ENCODE results near the gene SIGLEC1.

SIGLEC1 gene

GRCh38 chr20:3679749-3680700, 32.4 kb downstream of the SIGLEC1 start:
- DNase-seq (ENCODE audit: low read depth): peak; percentile 43

- no peak for DNase-seq (ENCODE audit: low read depth)
These were observed 33.3 kb downstream of the SIGLEC1 start for GRCh38 chr20:3678856-3679720.

- DNase-seq (ENCODE audit: low read depth): no peak
These were observed 34.2 kb downstream of the SIGLEC1 start for GRCh38 chr20:3678198-3678597.

- peak; percentile 22 for DNase-seq (ENCODE audit: low read depth)
These were observed 34.7 kb downstream of the SIGLEC1 start for GRCh38 chr20:3677733-3678132.

- no peak for DNase-seq (ENCODE audit: low read depth)
These were observed 37.2 kb downstream of the SIGLEC1 start for GRCh38 chr20:3674995-3675900.

GRCh38 chr20:3674447-3674846, 38.0 kb downstream of the SIGLEC1 start:
- no peak for DNase-seq (ENCODE audit: low read depth)

GRCh38 chr20:3673221-3674070, 39.0 kb downstream of the SIGLEC1 start:
- no peak for DNase-seq (ENCODE audit: low read depth)

GRCh38 chr20:3672547-3673171, 39.7 kb downstream of the SIGLEC1 start:
- DNase-seq (ENCODE audit: low read depth): no peak

GRCh38 chr20:3671986-3672546, 40.3 kb downstream of the SIGLEC1 start:
- DNase-seq (ENCODE audit: low read depth): no peak

- DNase-seq (ENCODE audit: low read depth): no peak
These were observed 41.5 kb downstream of the SIGLEC1 start for GRCh38 chr20:3670945-3671344.

GRCh38 chr20:3670511-3670910, 41.9 kb downstream of the SIGLEC1 start:
- no peak for DNase-seq (ENCODE audit: low read depth)

GRCh38 chr20:3669710-3670367, 42.6 kb downstream of the SIGLEC1 start:
- no peak for DNase-seq (ENCODE audit: low read depth)

- DNase-seq (ENCODE audit: low read depth): no peak
These were observed 44.9 kb downstream of the SIGLEC1 start for GRCh38 chr20:3667434-3668037.

GRCh38 chr20:3663858-3664257, 48.5 kb downstream of the SIGLEC1 start:
- DNase-seq (ENCODE audit: low read depth): no peak

- DNase-seq (ENCODE audit: low read depth): no peak
These were observed 49.2 kb downstream of the SIGLEC1 start, which contains the start of gene GFRA4 for GRCh38 chr20:3663031-3663701. Gene GFRA4 (minus strand): TSS chr20:3663399. CDS start chr20:3663399, 0 bp downstream.

Data from iris pigment epithelial cell (primary cell).